ENCODE measurements around the gene PPCS. TPM values are rescaled to one million over a fixed set of nuclear protein-coding genes. Genes with fewer than 3 reads are reported as not detected.

PPCS gene
- total RNA-seq, 1 donor from 2014 or later, result 13.6 TPM

DNA sequence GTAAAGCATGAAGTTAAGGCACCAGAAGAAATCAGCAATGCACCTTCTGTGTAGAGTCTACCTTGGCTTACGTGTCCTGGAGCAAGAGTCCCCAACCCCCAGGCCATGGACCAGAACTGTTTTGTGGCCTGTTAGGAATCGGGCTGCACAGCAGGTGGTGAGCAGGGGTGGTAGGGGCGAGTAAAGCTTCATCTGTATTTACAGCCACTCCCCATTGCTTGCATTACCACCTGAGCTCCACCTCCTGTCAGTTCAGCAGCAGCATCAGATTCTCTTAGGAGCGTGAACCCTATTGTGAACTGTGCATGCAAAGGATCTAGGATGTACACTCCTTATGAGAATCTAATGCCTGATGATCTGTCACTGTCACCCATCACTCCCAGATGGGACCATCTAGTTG is 22.0 kb upstream of the PPCS start:
- H3K27ac ChIP-seq, result no peak overlapping the region
- TF ChIP-seq, protein P1, sequence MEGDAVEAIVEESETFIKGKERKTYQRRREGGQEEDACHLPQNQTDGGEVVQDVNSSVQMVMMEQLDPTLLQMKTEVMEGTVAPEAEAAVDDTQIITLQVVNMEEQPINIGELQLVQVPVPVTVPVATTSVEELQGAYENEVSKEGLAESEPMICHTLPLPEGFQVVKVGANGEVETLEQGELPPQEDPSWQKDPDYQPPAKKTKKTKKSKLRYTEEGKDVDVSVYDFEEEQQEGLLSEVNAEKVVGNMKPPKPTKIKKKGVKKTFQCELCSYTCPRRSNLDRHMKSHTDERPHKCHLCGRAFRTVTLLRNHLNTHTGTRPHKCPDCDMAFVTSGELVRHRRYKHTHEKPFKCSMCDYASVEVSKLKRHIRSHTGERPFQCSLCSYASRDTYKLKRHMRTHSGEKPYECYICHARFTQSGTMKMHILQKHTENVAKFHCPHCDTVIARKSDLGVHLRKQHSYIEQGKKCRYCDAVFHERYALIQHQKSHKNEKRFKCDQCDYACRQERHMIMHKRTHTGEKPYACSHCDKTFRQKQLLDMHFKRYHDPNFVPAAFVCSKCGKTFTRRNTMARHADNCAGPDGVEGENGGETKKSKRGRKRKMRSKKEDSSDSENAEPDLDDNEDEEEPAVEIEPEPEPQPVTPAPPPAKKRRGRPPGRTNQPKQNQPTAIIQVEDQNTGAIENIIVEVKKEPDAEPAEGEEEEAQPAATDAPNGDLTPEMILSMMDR (IDR thresholded peaks at IDR 0.05), result no peak
- no peaks in the 10 kb centered on the region for H3K4me1 ChIP-seq
- H3K36me3 ChIP-seq, result no peaks in the 10 kb centered on the region
- H3K4me3 ChIP-seq, result no peak overlapping the region
- no peak for DNase-seq (ENCODE audit: low spot score in 2 of 2)
- H3K9me3 ChIP-seq, result no peaks in the 10 kb centered on the region
- intact Hi-C loops (cut with DNase I), result no loop called here
- no peaks in the 10 kb centered on the region for H3K27me3 ChIP-seq

GRCh38 chr1:42439940-42440339 is 16.4 kb upstream of the PPCS start:
- DNase-seq (ENCODE audit: low spot score in 2 of 2), result no peak
- intact Hi-C loops (cut with DNase I), result no loop called here
- Histone ChIP-seq H3K27ac (no peak overlapping the region), H3K4me3 (no peak overlapping the region), H3K4me1 (no peaks in the 10 kb centered on the region), H3K9me3 (no peaks in the 10 kb centered on the region), H3K36me3 (no peaks in the 10 kb centered on the region), H3K27me3 (no peaks in the 10 kb centered on the region)
- TF ChIP-seq, protein P1 (IDR thresholded peaks at IDR 0.05), result no peak

DNA sequence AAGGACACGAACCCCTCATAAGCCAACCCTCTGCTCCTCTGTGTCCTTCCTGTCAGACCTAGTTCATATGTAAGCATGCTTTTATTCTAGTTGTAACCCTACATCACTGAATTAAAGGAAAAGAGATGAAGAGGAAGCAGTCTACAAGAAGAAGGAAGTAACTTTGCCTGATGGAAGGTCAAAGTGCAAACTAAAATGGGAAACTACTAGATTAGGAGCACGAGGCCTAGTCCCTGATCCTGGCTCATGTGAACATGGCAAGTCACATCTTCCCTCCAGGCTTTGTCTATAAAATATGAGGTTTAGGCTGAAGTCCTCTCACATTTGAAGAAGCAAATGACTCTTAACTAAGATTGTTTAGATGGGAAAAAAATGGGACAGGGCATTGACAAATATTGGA is 13.7 kb upstream of the PPCS start:
- TF ChIP-seq, protein P1 (IDR thresholded peaks at IDR 0.05), result no peak
- Histone ChIP-seq H3K27me3 (no peaks in the 10 kb centered on the region), H3K4me1 (no peaks in the 10 kb centered on the region), H3K4me3 (no peak overlapping the region), H3K36me3 (no peaks in the 10 kb centered on the region), H3K9me3 (no peaks in the 10 kb centered on the region), H3K27ac (no peak overlapping the region)
- intact Hi-C loops (cut with DNase I), result no loop called here
- no peak for DNase-seq (ENCODE audit: low spot score in 2 of 2)

- TF ChIP-seq, protein P1 (IDR thresholded peaks at IDR 0.05), result no peak
- no peak overlapping the region for H3K4me3 ChIP-seq
- H3K36me3 ChIP-seq, result no peaks in the 10 kb centered on the region
- intact Hi-C loops (cut with DNase I), result no loop called here
- no peaks in the 10 kb centered on the region for H3K27me3 ChIP-seq
- H3K9me3 ChIP-seq, result no peaks in the 10 kb centered on the region
- no peak for DNase-seq (ENCODE audit: low spot score in 2 of 2)
- no peak overlapping the region for H3K27ac ChIP-seq
- no peaks in the 10 kb centered on the region for H3K4me1 ChIP-seq
Measured at GRCh38 chr1:42449256-42449655, 7.1 kb upstream of the PPCS start.

GRCh38 chr1:42450061-42450460 is 6.3 kb upstream of the PPCS start:
- Histone ChIP-seq H3K4me3 (no peak overlapping the region), H3K27me3 (no peaks in the 10 kb centered on the region), H3K27ac (no peak overlapping the region), H3K9me3 (no peaks in the 10 kb centered on the region), H3K36me3 (no peaks in the 10 kb centered on the region), H3K4me1 (no peaks in the 10 kb centered on the region)
- no peak for DNase-seq (ENCODE audit: low spot score in 2 of 2)
- TF ChIP-seq, protein P1 (IDR thresholded peaks at IDR 0.05), result no peak
- intact Hi-C loops (cut with DNase I), result loop anchor here (10.0 kb wide), 1 partner anchor 395 kb away; the partner anchor contains the start of gene ZNF691

- intact Hi-C loops (cut with DNase I), result loop anchor here (10.0 kb wide), 1 partner anchor 391 kb away; the partner anchor contains the start of gene ZNF691
- Histone ChIP-seq H3K36me3 (no peaks in the 10 kb centered on the region), H3K27ac (no peak overlapping the region), H3K27me3 (no peaks in the 10 kb centered on the region), H3K9me3 (no peaks in the 10 kb centered on the region), H3K4me1 (peaks cover 0 to 12% of the 10 kb centered on the region in 2 donors), H3K4me3 (no peak overlapping the region)
- DNase-seq (ENCODE audit: low spot score in 2 of 2), result no peak
- TF ChIP-seq, protein P1 (IDR thresholded peaks at IDR 0.05), result no peak
Measured at GRCh38 chr1:42453386-42453785, 3.0 kb upstream of the PPCS start.

Data from ascending aorta (tissue), 2 donors.